ENCODE results near the gene CLSTN2.

Gene CLSTN2

GRCh38 chr3:140151321-140151720 lies 216.3 kb downstream of the CLSTN2 start:
- Mint-ChIP-seq H3K9me3 (no peaks in the 10 kb centered on the region), H3K27me3 (peaks cover 9% of the 10 kb centered on the region), H3K4me1 (no peaks in the 10 kb centered on the region), H3K4me3 (no peak overlapping the region), H3K27ac (peak overlapping the region in 1 of 2 donors; percentile 55)
- DNase-seq: no peak
- no peak for ATAC-seq

- Mint-ChIP-seq H3K27me3 (no peaks in the 10 kb centered on the region), H3K9me3 (no peaks in the 10 kb centered on the region), H3K4me3 (no peak overlapping the region), H3K4me1 (no peaks in the 10 kb centered on the region), H3K27ac (peak overlapping the region in 1 of 2 donors; percentile 55)
- no peak for ATAC-seq
- no peak for DNase-seq
Measured at GRCh38 chr3:140152851-140153639, 218.1 kb downstream of the CLSTN2 start.

GRCh38 chr3:140153736-140154135 lies 218.8 kb downstream of the CLSTN2 start:
- Mint-ChIP-seq H3K27ac (no peak overlapping the region), H3K9me3 (no peaks in the 10 kb centered on the region), H3K4me1 (no peaks in the 10 kb centered on the region), H3K27me3 (no peaks in the 10 kb centered on the region), H3K4me3 (no peak overlapping the region)
- ATAC-seq (no peak), DNase-seq (no peak)

- Mint-ChIP-seq H3K4me1 (no peaks in the 10 kb centered on the region), H3K4me3 (no peak overlapping the region), H3K27ac (no peak overlapping the region), H3K9me3 (no peaks in the 10 kb centered on the region), H3K27me3 (no peaks in the 10 kb centered on the region)
- ATAC-seq (no peak), DNase-seq (no peak)
Measured at GRCh38 chr3:140157161-140157560, 222.2 kb downstream of the CLSTN2 start.

- Mint-ChIP-seq H3K4me1 (no peaks in the 10 kb centered on the region), H3K9me3 (no peaks in the 10 kb centered on the region)
Measured at GRCh38 chr3:140159646-140160045, 224.7 kb downstream of the CLSTN2 start.

GRCh38 chr3:140160553-140160952 lies 225.6 kb downstream of the CLSTN2 start:
- Mint-ChIP-seq H3K9me3 (no peaks in the 10 kb centered on the region), H3K27ac (no peak overlapping the region), H3K4me3 (no peak overlapping the region), H3K4me1 (no peaks in the 10 kb centered on the region), H3K27me3 (no peaks in the 10 kb centered on the region)
- ATAC-seq: no peak
- no peak for DNase-seq

More at GRCh38 chr3:140159646-140160045, 224.7 kb downstream of the CLSTN2 start:
- ATAC-seq (no peak), DNase-seq (no peak)
- Mint-ChIP-seq H3K27me3 (no peaks in the 10 kb centered on the region), H3K27ac (no peak overlapping the region), H3K4me3 (no peak overlapping the region)

GRCh38 chr3:140162551-140162950 lies 227.6 kb downstream of the CLSTN2 start:
- H3K4me3 Mint-ChIP-seq: no peak overlapping the region
- H3K27ac Mint-ChIP-seq: no peak overlapping the region
- DNase-seq: no peak
- no peaks in the 10 kb centered on the region for H3K27me3 Mint-ChIP-seq
- no peak for ATAC-seq
- H3K9me3 Mint-ChIP-seq: no peaks in the 10 kb centered on the region
- H3K4me1 Mint-ChIP-seq: no peaks in the 10 kb centered on the region

- no peak for DNase-seq
- Mint-ChIP-seq H3K9me3 (no peaks in the 10 kb centered on the region), H3K27me3 (no peaks in the 10 kb centered on the region), H3K27ac (no peak overlapping the region), H3K4me3 (no peak overlapping the region), H3K4me1 (no peaks in the 10 kb centered on the region)
- ATAC-seq: no peak
Measured at GRCh38 chr3:140163159-140163763, 228.3 kb downstream of the CLSTN2 start.

GRCh38 chr3:140164156-140164555 lies 229.2 kb downstream of the CLSTN2 start:
- Mint-ChIP-seq H3K4me3 (no peak overlapping the region), H3K4me1 (no peaks in the 10 kb centered on the region), H3K27me3 (no peaks in the 10 kb centered on the region), H3K9me3 (no peaks in the 10 kb centered on the region), H3K27ac (no peak overlapping the region)
- ATAC-seq (no peak), DNase-seq (no peak)

GRCh38 chr3:140164922-140165590 lies 230.1 kb downstream of the CLSTN2 start:
- no peak for DNase-seq
- Mint-ChIP-seq H3K4me3 (no peak overlapping the region), H3K27me3 (peaks cover 3% of the 10 kb centered on the region), H3K27ac (peak overlapping the region in 1 of 2 donors; percentile 9), H3K4me1 (no peaks in the 10 kb centered on the region), H3K9me3 (no peaks in the 10 kb centered on the region)
- ATAC-seq: no peak

GRCh38 chr3:140165781-140166180 lies 230.8 kb downstream of the CLSTN2 start:
- no peak overlapping the region for H3K27ac Mint-ChIP-seq
- H3K9me3 Mint-ChIP-seq: no peaks in the 10 kb centered on the region
- ATAC-seq (no peak), DNase-seq (no peak)
- no peaks in the 10 kb centered on the region for H3K4me1 Mint-ChIP-seq
- peaks cover 8% of the 10 kb centered on the region for H3K27me3 Mint-ChIP-seq
- H3K4me3 Mint-ChIP-seq: no peak overlapping the region

GRCh38 chr3:140166861-140167599 lies 232.0 kb downstream of the CLSTN2 start:
- no peaks in the 10 kb centered on the region for H3K4me1 Mint-ChIP-seq
- ATAC-seq (no peak), DNase-seq (no peak)
- no peak overlapping the region for H3K4me3 Mint-ChIP-seq
- peaks cover 8% of the 10 kb centered on the region for H3K27me3 Mint-ChIP-seq
- H3K27ac Mint-ChIP-seq: no peak overlapping the region
- no peaks in the 10 kb centered on the region for H3K9me3 Mint-ChIP-seq

GRCh38 chr3:140167600-140168281 lies 232.8 kb downstream of the CLSTN2 start:
- no peak overlapping the region for H3K4me3 Mint-ChIP-seq
- DNase-seq (no peak), ATAC-seq (no peak)
- no peaks in the 10 kb centered on the region for H3K4me1 Mint-ChIP-seq
- H3K27ac Mint-ChIP-seq: no peak overlapping the region
- peaks cover 8% of the 10 kb centered on the region for H3K27me3 Mint-ChIP-seq
- no peaks in the 10 kb centered on the region for H3K9me3 Mint-ChIP-seq

- Mint-ChIP-seq H3K27ac (no peak overlapping the region), H3K9me3 (no peaks in the 10 kb centered on the region), H3K27me3 (peaks cover 19% of the 10 kb centered on the region), H3K4me3 (no peak overlapping the region), H3K4me1 (no peaks in the 10 kb centered on the region)
- ATAC-seq: no peak
- no peak for DNase-seq
Measured at GRCh38 chr3:140170612-140171011, 235.6 kb downstream of the CLSTN2 start.

- DNase-seq: no peak
Measured at GRCh38 chr3:140176526-140176925, 241.5 kb downstream of the CLSTN2 start.

More at GRCh38 chr3:140176526-140176925, 241.5 kb downstream of the CLSTN2 start:
- Mint-ChIP-seq H3K27me3 (peaks cover 18% of the 10 kb centered on the region), H3K9me3 (no peaks in the 10 kb centered on the region), H3K4me1 (no peaks in the 10 kb centered on the region), H3K27ac (no peak overlapping the region), H3K4me3 (no peak overlapping the region)
- ATAC-seq: no peak

Data from stimulated activated naive CD8-positive, alpha-beta T cell treated with anti-CD3 and anti-CD28 coated beads, Interleukin-15, amount 100 ng/mL, for 72 hours (primary cell).